Right atrium auricular region (tissue), 2 donors: ENCODE data around the gene ZNF689. TPM values are rescaled to one million over a fixed set of nuclear protein-coding genes. Genes with fewer than 3 reads are reported as not detected.

ENCODE experiments used
- DNase-seq: peaks from one replicate; pipeline ENCODE4 v3.0.0-alpha.2; 2019; ENCODE audit warnings: low spot score
- H3K27ac ChIP-seq, 2 donors: fragments of 200-600 bp; sonication (generic); 1 replicate in 1 of 2; 2 replicates in 1 of 2; pipeline ENCODE4 v1.5.1; 2016 to 2019
- H3K27me3 ChIP-seq, 2 donors: fragments of 200-600 bp; sonication (generic); one replicate each; pipeline versions ENCODE4 v1.5.1 to v1.6.0; 2017 to 2019
- H3K36me3 ChIP-seq: fragments of 200-600 bp; sonication (generic); one replicate; pipeline ENCODE4 v1.5.1; 2016
- H3K4me1 ChIP-seq, 2 donors: fragments of 200-600 bp; sonication (generic); one replicate each; pipeline versions ENCODE4 v1.5.1 to v1.6.0; 2017 to 2019
- H3K4me3 ChIP-seq, 2 donors: fragments of 200-600 bp; sonication (generic); 1 replicate in 1 of 2; 2 replicates in 1 of 2; pipeline ENCODE4 v1.5.1; 2017 to 2019; ENCODE audit warnings: mild to moderate bottlenecking in 1 of 2, moderate library complexity in 1 of 2
- H3K9me3 ChIP-seq, 2 donors: fragments of 200-600 bp; sonication (generic); one replicate each; pipeline ENCODE4 v1.5.1; 2019
- total RNA-seq, 2 donors: library from RNA; depleted of rRNA; stranded (reverse); fragments of >200 nt; gene quantifications; one replicate each; pipeline ENCODE4 v1.1.0, GENCODE V29; 2016
- TF ChIP-seq, protein P1 (sequence below), 2 donors: fragments of 200-600 bp; sonication (generic); IDR thresholded peaks; one replicate each; pipeline ENCODE4 v1.5.1; 2019; ENCODE audit warnings: antibody characterized with exemption in 2 of 2

The ZNF689 gene
- total RNA-seq, 2 donors from 2014 or later: 6.2 to 8.3 TPM

DNA sequence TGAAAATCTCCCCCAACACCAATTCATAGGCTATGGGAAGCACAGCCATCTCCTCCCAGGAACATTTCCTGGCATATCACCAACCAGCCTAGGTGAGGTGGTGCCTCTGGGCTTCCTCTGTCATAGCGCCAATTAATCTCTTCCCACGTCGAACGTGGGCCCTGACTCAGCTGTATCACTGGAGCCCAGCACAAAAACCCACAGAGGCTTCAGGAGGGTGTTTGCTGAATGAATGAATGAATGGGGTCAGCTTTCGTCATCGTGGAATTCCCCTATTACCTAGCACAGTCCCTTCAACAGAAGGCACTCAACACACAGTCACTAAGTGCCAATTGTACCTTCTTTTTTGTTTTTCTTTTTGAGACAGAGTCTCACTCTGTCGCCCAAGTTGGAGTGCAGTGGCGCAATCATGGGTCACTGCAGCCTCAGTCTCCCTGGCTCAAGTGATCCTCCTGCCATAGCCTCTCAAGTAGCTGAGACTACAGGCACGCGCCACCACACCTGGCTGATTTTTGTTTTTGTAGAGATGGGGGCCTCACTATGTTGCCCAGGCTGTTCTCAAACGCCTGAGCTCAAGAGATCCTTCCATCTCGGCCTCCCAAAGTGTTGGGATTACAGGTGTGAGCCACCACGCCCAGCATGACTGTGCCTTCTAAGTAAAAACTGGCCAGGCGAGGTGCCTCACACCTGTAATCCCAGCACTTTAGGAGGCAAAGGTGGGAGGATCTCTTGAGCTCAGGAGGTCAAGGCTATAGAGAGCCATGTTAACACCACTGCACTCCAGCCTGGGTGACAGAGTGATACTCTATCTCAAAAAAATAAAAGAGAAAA, 42.8 kb downstream of the ZNF689 start:
- TF ChIP-seq, protein P1, sequence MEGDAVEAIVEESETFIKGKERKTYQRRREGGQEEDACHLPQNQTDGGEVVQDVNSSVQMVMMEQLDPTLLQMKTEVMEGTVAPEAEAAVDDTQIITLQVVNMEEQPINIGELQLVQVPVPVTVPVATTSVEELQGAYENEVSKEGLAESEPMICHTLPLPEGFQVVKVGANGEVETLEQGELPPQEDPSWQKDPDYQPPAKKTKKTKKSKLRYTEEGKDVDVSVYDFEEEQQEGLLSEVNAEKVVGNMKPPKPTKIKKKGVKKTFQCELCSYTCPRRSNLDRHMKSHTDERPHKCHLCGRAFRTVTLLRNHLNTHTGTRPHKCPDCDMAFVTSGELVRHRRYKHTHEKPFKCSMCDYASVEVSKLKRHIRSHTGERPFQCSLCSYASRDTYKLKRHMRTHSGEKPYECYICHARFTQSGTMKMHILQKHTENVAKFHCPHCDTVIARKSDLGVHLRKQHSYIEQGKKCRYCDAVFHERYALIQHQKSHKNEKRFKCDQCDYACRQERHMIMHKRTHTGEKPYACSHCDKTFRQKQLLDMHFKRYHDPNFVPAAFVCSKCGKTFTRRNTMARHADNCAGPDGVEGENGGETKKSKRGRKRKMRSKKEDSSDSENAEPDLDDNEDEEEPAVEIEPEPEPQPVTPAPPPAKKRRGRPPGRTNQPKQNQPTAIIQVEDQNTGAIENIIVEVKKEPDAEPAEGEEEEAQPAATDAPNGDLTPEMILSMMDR (IDR thresholded peaks at IDR 0.05): no peak
- H3K4me1 ChIP-seq: peaks cover 0 to 19% of the 10 kb centered on the region in 2 donors
- no peaks in the 10 kb centered on the region for H3K36me3 ChIP-seq
- no peak overlapping the region for H3K27ac ChIP-seq
- H3K9me3 ChIP-seq: no peaks in the 10 kb centered on the region
- no peak overlapping the region for H3K4me3 ChIP-seq
- no peak for DNase-seq
- no peaks in the 10 kb centered on the region for H3K27me3 ChIP-seq

DNA sequence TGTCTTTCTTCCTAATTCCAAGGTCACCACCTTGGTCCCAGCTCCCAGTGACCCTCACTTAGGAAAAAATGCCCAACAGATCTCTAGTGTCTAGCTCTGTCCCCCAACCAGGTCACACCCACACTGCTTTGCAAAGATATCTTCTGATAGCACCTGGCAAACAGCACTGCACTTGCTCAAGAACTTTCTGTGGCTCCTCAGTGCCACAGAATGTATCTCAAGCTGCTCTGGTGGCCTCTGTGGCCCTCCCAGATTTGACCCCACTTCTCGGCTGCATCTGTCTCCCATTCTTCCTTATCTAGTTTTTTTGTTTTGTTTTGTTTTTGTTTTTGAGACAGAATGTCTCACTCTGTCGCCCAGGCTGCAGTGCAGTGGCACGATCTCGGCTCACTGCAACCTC, 43.7 kb downstream of the ZNF689 start:
- H3K4me3 ChIP-seq: no peak overlapping the region
- TF ChIP-seq, protein P1 (IDR thresholded peaks at IDR 0.05): no peak
- H3K27ac ChIP-seq: no peak overlapping the region
- peaks cover 0 to 17% of the 10 kb centered on the region in 2 donors for H3K4me1 ChIP-seq
- no peaks in the 10 kb centered on the region for H3K27me3 ChIP-seq
- no peak for DNase-seq
- H3K36me3 ChIP-seq: no peaks in the 10 kb centered on the region
- H3K9me3 ChIP-seq: no peaks in the 10 kb centered on the region

DNA sequence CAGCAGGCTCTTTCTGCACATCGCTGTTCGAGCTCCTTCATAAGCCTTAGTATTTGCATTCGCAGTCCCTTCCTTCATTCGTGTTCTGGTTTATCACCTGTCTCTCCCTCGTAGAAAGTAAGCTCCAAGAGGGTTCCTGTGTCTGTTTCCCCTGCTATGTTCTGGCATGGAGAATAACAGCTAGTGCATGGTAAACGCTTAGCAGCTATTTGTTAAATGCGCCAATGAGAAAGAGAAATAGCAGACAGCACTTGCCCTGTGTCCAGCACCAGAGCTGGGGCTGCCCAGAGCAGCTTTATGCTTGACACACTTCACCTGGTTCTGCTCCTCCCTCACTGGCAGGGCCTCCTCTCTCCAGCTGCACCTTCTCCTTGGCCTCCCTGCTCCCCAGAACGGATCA, 44.2 kb downstream of the ZNF689 start:
- Histone ChIP-seq H3K36me3 (no peaks in the 10 kb centered on the region), H3K4me3 (no peak overlapping the region), H3K27me3 (no peaks in the 10 kb centered on the region), H3K27ac (no peak overlapping the region), H3K9me3 (no peaks in the 10 kb centered on the region), H3K4me1 (peaks cover 0 to 20% of the 10 kb centered on the region in 2 donors)
- DNase-seq: no peak
- TF ChIP-seq, protein P1 (IDR thresholded peaks at IDR 0.05): no peak

DNA sequence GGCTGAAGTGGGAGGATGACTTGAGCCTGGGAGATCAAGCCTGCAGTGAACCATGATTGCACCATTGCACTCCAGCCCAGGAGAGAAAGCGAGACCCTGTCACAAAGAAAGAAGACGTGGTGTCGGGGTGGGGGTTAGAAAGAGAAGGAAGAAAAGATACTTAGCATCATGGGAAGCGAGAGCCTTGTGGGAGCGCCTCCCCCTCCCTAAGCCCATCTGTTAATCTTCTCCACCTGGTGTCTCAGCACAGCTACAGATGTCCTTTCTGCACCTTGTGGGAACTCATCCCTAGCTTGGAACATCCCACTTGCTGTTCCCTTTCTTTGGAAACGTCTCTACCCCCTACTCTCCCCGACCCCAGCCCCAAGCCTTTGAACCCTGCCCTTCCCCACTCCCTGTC, 44.7 kb downstream of the ZNF689 start:
- no peak for DNase-seq
- Histone ChIP-seq H3K4me1 (peaks cover 0 to 18% of the 10 kb centered on the region in 2 donors), H3K36me3 (no peaks in the 10 kb centered on the region), H3K27ac (no peak overlapping the region), H3K27me3 (no peaks in the 10 kb centered on the region), H3K9me3 (no peaks in the 10 kb centered on the region), H3K4me3 (no peak overlapping the region)
- TF ChIP-seq, protein P1 (IDR thresholded peaks at IDR 0.05): no peak

DNA sequence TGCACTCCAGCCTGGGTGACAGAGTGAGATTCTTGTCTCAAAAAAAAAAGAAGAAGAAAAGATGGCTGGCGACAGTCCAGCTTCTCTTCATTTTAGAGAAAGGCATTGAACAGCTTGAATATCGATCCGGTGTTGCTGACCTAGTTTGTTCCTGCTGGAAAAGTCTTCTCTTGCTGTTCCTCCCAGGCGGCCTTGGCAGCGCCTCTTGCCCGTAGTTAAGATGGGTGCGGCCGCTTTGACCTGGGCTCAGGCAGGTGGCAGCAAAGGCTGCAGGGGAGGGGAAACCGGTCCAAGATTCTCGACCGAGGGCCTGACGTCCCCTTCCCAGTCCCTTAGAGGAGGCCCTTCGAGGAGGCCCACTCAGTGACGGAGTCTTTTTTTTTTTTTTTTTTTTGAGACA, 48.2 kb downstream of the ZNF689 start:
- DNase-seq: no peak
- H3K36me3 ChIP-seq: no peaks in the 10 kb centered on the region
- TF ChIP-seq, protein P1 (IDR thresholded peaks at IDR 0.05): no peak
- peak overlapping the region; percentile 59 to 60 for H3K27ac ChIP-seq
- H3K4me3 ChIP-seq: peak overlapping the region; percentile 41 to 56
- peaks cover 0 to 20% of the 10 kb centered on the region in 2 donors for H3K4me1 ChIP-seq
- H3K9me3 ChIP-seq: no peaks in the 10 kb centered on the region
- no peaks in the 10 kb centered on the region for H3K27me3 ChIP-seq
